ENCODE data around the gene HTRA1. TPM values are rescaled to one million over a fixed set of nuclear protein-coding genes. Genes with fewer than 3 reads are reported as not detected.
A peak's percentile ranks its signal among the peaks of the same experiment; 100 is the strongest.

The HTRA1 gene
- 3.5 and 6.3 TPM in 2 replicates for total RNA-seq
- long read RNA-seq, partial matches to known transcripts = 0 of 1 reads
- long read RNA-seq, other reads (novel, unspliced or antisense) = 1 of 1 reads

- H3K27me3 Mint-ChIP-seq = peaks cover 78% of the 10 kb centered on the region
- TF ChIP-seq, protein P1, sequence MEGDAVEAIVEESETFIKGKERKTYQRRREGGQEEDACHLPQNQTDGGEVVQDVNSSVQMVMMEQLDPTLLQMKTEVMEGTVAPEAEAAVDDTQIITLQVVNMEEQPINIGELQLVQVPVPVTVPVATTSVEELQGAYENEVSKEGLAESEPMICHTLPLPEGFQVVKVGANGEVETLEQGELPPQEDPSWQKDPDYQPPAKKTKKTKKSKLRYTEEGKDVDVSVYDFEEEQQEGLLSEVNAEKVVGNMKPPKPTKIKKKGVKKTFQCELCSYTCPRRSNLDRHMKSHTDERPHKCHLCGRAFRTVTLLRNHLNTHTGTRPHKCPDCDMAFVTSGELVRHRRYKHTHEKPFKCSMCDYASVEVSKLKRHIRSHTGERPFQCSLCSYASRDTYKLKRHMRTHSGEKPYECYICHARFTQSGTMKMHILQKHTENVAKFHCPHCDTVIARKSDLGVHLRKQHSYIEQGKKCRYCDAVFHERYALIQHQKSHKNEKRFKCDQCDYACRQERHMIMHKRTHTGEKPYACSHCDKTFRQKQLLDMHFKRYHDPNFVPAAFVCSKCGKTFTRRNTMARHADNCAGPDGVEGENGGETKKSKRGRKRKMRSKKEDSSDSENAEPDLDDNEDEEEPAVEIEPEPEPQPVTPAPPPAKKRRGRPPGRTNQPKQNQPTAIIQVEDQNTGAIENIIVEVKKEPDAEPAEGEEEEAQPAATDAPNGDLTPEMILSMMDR (IDR thresholded peaks at IDR 0.05; ENCODE audit: unreplicated experiment) = no peak
- H3K36me3 Mint-ChIP-seq (ENCODE audit: insufficient read depth) = no peaks in the 10 kb centered on the region
- no peaks in the 10 kb centered on the region for H3K9me3 Mint-ChIP-seq (ENCODE audit: low read depth)
- DNase-seq (ENCODE audit: low spot score, unreplicated experiment) = peak; percentile 44
- peaks cover 4% of the 10 kb centered on the region for H3K4me1 Mint-ChIP-seq (ENCODE audit: low read depth)
- H3K4me3 Mint-ChIP-seq (ENCODE audit: low read depth) = peak within 1 kb of the TSS; percentile 63
- no peak within 1 kb of the TSS for H3K27ac Mint-ChIP-seq
These were observed at the start of gene HTRA1 for GRCh38 chr10:122461367-122461728. Gene HTRA1 (plus strand): TSS chr10:122461553. CDS start chr10:122461653, 100 bp downstream.

GRCh38 chr10:122413327-122413726 is 48.0 kb upstream of the HTRA1 start:
- peaks cover 9% of the 10 kb centered on the region for H3K4me1 Mint-ChIP-seq (ENCODE audit: low read depth)
- H3K4me3 Mint-ChIP-seq (ENCODE audit: low read depth) = no peak overlapping the region
- TF ChIP-seq, protein P1 (IDR thresholded peaks at IDR 0.05; ENCODE audit: unreplicated experiment) = no peak
- no peaks in the 10 kb centered on the region for H3K27me3 Mint-ChIP-seq
- no peak overlapping the region for H3K27ac Mint-ChIP-seq
- peaks cover 22% of the 10 kb centered on the region for H3K36me3 Mint-ChIP-seq (ENCODE audit: insufficient read depth)
- no peak for DNase-seq (ENCODE audit: low spot score, unreplicated experiment)
- H3K9me3 Mint-ChIP-seq (ENCODE audit: low read depth) = no peaks in the 10 kb centered on the region

DNA sequence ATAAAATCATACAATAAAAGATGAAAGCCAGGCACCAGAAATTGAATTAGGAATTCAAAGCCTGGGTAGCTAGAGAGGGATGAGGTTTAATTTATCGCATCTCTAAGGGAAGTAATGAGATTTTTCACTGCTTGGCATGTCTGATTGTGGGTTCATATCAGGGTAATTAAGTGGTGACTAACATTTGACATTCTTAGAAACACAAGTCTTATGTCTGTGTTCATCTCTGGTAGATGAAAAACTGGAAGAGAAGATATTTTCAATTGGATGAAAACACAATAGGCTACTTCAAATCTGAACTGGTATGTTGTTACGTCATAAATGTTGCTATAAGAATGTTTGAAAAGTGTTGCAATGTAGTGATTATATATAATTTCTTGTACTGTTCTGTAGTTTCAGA is 43.7 kb upstream of the HTRA1 start:
- peaks cover 17% of the 10 kb centered on the region for H3K36me3 Mint-ChIP-seq (ENCODE audit: insufficient read depth)

DNA sequence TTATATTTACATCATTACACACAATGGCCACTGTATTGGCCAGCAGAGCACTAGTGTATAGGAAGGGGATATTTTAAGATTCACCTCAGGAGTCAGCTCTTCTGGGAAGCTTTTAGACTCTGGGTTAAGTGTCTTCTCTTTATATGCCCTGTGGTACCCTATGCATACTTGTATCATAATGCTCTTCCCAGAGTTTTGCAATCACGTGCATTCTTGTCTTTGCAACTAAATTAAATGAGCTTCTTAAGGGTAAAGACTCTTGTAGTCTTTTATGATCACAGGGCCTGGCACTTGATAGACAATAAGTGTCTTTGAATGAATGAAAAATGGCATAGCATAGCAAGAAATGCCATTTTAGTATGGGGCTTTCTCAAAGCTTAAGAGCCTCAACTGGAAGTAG is 42.3 kb upstream of the HTRA1 start:
- Mint-ChIP-seq H3K27ac (no peak overlapping the region), H3K27me3 (no peaks in the 10 kb centered on the region), H3K9me3 (ENCODE audit: low read depth) (no peaks in the 10 kb centered on the region), H3K4me3 (ENCODE audit: low read depth) (no peak overlapping the region), H3K4me1 (ENCODE audit: low read depth) (peaks cover 4% of the 10 kb centered on the region), H3K36me3 (ENCODE audit: insufficient read depth) (peaks cover 17% of the 10 kb centered on the region)
- no peak for DNase-seq (ENCODE audit: low spot score, unreplicated experiment)
- TF ChIP-seq, protein P1 (IDR thresholded peaks at IDR 0.05; ENCODE audit: unreplicated experiment) = no peak

More for the DNA sequence above, 43.7 kb upstream of the HTRA1 start:
- Mint-ChIP-seq H3K27ac (no peak overlapping the region), H3K9me3 (ENCODE audit: low read depth) (no peaks in the 10 kb centered on the region), H3K4me1 (ENCODE audit: low read depth) (peaks cover 9% of the 10 kb centered on the region), H3K4me3 (ENCODE audit: low read depth) (no peak overlapping the region), H3K27me3 (no peaks in the 10 kb centered on the region)
- DNase-seq (ENCODE audit: low spot score, unreplicated experiment) = no peak
- TF ChIP-seq, protein P1 (IDR thresholded peaks at IDR 0.05; ENCODE audit: unreplicated experiment) = no peak

GRCh38 chr10:122419876-122420623 is 41.3 kb upstream of the HTRA1 start:
- TF ChIP-seq, protein P1 (IDR thresholded peaks at IDR 0.05; ENCODE audit: unreplicated experiment) = no peak
- H3K4me3 Mint-ChIP-seq (ENCODE audit: low read depth) = no peak overlapping the region
- H3K36me3 Mint-ChIP-seq (ENCODE audit: insufficient read depth) = peaks cover 16% of the 10 kb centered on the region
- no peaks in the 10 kb centered on the region for H3K27me3 Mint-ChIP-seq
- H3K4me1 Mint-ChIP-seq (ENCODE audit: low read depth) = peaks cover 4% of the 10 kb centered on the region
- DNase-seq (ENCODE audit: low spot score, unreplicated experiment) = no peak
- no peak overlapping the region for H3K27ac Mint-ChIP-seq
- no peaks in the 10 kb centered on the region for H3K9me3 Mint-ChIP-seq (ENCODE audit: low read depth)
